Activated CD8-positive, alpha-beta memory T cell treated with anti-CD3 and anti-CD28 coated beads for 48 hours (primary cell): ENCODE measurements around the gene CHURC1.

Experiments
- DNase-seq, 3 experiments: peaks; one replicate each; pipeline ENCODE4 v3.0.0-alpha.2; 2020; ENCODE audit warnings: low read depth in 2 of 3, low spot score in 2 of 3

CHURC1 gene

GRCh38 chr14:64954491-64955240, 40.4 kb downstream of the CHURC1 start:
- no peak for DNase-seq

DNA sequence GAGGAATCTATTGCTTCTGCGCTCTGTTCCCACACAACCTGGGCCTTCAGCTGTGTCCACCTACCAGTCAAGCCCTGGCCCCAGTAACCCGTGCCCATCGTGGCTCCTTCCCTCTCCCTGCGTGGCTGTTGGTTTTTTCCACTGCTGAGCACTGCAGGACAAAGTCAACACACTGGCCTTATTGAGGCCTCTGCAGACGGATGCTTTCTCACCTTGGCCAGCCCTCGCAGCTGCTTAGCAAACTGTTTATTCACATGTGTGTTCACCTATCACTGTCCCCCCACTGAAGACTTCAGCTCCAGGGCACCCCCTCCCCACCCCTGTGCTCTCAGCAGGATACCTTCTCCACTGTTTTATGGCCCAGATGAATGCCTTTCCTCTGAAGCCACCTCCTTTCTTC, 41.0 kb downstream of the CHURC1 start:
- no peak for DNase-seq

DNA sequence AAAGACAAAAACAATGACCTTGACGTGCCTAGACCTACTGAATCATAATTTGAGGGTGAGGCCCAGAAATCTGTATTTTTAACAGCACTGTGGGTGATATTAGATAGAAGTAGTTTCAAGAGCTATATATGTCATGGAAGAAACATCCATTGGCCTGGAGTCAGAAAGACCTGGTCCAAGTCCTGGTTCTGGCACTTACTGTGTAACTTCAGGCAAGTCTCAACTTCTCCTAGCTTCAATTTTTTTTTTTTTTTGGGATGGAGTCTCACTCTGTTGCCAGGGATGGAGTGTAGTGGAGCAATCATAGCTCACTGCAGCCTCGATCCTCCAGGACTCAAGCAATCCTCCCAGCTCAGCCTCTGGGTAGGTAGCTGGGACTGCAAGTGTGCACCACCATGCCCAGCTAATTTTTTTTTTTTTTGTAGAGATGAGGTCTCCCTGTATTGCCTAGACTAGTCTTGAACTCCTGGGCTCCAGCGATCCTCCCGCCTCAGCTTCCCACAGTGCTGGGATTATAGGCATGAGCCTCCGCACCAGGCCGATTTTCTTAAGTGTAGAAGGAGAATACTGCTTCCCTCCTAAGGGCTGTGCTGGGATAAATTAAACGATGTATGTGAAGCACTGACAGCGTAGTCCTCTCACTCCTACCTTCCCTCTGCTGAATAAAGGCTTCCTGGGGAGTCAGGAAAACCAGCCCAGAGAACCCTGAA, 42.6 kb downstream of the CHURC1 start:
- DNase-seq: no peak

- no peak for DNase-seq
Measured at GRCh38 chr14:64958201-64958600, 43.9 kb downstream of the CHURC1 start.

DNA sequence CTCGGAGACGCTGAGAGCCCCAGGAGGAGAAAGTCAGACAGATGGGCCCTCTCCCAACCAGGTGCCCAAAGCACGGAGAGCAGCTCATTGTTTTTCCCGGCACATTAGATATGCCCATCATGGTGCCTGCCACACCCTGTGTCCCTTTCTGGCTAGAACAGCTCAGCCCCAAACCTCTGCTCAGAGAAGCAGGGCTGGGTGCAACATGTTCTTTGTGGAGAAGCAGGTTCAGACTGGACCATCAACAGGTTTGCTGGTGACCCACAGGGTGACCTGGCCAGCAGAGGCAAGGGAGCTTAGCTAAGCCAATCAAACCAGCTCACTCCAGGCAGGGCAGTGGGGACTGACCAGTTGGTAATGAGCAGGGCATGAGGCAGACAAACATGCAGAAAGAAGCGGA, 44.5 kb downstream of the CHURC1 start:
- DNase-seq: no peak

- DNase-seq: no peak
Measured at GRCh38 chr14:64960762-64961276, 46.6 kb downstream of the CHURC1 start.

DNA sequence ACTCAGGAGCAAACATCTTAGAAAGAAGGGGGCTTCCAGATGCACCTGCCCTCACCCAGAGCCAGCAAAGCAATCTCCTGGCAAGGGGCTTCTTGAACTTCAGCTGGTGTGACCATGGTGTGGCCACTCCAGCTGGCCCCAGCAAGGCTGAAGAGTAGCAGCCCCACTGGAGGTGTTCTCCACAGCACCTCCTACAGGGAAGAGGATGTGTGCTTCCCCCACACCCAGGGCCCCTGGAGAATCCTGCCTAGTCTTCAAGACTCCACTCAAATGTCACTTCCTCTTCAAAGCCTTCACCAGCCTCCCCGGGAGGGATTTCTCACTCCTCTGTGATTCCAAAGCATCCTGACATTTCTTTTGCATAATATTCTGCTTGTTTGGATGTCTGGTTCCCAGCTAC, 49.4 kb downstream of the CHURC1 start:
- no peak for DNase-seq

DNA sequence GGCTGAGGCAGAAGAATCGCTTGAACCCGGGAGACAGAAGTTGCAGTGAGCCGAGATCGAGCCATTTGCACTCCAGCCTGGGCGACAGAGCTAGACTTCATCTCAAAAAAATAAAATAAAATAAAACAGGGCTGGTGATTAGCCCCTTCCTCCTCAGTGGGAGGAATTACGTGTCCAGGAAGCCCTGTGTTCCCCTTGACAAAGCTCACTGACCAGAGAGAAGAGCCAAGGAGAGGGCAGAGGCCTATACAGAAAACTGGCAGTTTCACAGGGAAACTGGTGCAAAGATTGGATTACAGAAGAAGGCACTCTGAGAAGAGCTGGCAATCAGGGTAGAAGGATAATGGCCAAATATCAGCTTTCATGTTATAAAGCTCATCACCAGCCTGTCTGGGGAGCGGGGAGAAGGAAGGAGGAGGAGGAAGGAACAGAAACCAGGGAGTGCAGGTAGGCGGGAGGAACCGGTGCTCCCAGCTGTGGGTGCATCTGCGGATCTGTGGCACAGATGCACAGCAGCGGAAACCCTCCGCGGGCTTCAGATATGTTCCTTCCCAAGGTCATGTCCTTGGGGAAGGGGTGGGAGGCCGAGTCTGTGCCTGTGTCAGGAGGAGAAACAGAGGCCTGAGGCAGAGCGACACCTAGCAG, 51.2 kb downstream of the CHURC1 start:
- no peak for DNase-seq

DNA sequence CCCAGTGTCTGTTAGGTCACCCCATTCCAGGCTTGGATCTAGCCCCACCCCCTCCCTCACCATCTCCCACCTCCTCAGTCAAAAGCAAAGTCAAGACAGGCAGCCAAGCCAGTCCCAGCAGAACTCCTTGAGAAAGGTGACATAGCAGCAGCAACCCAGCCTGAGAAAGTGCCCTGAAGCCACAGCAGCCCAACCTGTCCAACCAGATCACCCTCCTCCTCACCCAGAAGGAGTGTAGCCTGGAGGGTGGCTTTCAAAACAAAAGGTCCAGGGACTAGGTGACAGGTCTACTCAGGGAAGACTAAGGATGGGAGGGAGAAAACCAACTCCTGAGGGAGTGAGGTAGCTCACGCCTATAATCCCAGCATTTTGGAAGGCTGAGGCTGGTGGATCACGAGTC, 52.7 kb downstream of the CHURC1 start:
- DNase-seq: no peak

- no peak for DNase-seq
Measured at GRCh38 chr14:64968167-64968566, 53.9 kb downstream of the CHURC1 start.

GRCh38 chr14:64968651-64969050, 54.4 kb downstream of the CHURC1 start:
- DNase-seq: no peak

DNA sequence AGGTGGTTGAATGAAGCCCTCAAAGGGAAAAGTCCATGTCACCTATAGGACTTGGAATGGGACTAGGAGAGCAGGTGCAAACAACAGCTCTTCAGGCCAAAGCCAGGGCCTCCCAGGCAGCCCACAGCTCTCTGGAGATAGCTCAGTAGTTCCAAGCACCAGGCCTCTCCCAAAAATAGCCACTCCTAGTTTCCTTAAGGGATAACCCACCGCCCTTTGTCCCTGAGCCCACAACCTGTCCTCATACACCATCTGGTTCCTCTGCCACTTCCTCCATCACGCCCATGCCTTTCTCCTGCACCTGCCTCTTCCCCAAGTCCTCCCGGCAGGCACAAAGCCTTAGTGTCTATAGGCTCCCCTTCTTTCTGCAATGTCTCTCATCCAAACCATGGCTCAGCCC, 55.8 kb downstream of the CHURC1 start:
- no peak for DNase-seq

DNA sequence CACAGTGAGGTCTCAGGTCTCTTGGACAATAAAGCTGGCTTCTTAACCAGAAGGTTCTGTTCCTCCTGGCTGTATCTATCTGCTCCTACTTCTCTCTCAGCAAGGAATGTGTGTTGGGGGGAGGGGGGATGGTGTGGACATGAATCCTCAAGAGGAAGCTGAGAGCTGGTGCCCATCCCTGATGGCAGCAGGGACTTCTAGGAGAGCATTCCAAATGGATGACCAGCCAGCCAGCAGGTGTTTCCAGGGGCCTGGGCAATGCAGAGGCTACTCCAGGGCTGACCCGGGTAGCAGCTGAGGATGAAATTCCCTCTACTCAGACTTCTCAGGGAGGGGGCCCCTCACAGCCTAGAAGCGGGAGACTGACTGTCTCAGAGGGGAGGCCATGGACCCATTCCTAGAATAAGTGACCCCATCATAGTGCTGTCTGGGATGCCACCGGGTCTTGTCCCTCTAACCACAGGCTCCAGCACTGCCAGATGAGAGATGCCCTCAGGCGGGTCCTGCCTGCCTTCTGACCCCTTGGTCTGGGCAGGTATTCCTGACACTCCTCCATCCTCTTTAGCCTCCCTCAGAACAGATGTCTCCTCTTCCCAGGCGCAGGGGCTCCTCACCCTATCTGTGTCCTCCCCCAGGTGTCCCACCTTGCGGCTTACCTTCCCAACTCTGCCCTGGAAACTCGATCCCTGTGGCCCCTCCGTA, 56.7 kb downstream of the CHURC1 start:
- DNase-seq: no peak

- DNase-seq: no peak
Measured at GRCh38 chr14:64971491-64971942, 57.3 kb downstream of the CHURC1 start.

DNA sequence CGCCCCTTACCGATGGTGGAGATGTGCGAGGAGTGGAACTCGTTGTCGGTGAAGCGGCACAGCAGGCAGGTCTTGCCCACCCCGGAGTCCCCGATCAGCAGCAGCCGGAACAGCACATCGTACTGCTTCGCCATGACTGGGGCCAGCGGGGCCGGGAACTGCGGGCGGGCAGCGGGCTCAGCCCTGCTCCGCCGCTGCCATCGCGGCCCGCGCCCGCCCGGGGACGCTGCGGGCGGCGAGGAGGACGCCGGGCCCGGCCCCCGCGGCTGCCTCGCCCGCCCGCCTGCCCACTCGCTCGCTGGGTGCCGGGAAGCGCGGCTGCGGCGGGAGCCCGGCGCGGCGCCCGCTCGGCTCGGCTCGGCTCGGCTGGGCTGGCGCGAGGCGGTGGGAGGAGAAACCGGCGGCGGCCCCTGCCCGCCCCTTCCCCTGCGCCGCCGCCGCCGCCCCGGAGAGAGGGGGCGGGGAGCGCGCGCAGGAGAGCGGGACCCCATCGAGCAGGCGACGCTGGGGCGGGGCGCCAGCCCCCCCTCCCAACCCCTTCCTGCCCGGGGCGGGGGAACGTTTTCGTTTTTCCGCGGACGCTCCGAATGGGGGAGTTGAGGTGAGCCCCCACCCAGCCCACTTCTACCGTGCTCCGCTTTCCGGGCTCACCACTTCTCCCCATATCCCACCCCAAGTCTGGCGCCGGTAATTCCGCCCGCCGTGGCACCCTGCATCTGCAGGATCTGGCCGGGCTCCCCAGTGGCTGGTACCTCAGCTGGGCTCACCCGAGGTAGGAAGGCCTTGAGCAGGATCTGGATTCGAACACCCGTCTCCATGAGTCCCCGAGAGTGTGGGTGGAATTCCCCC, 57.9 kb downstream of the CHURC1 start, which contains the start of gene RAB15:
TSS of gene RAB15 (minus strand) at position 394 of the 849 bp plus-strand sequence. CDS start at position 134, 260 bp downstream.
- peak in 1 of 3 experiments; percentile 4 for DNase-seq

DNA sequence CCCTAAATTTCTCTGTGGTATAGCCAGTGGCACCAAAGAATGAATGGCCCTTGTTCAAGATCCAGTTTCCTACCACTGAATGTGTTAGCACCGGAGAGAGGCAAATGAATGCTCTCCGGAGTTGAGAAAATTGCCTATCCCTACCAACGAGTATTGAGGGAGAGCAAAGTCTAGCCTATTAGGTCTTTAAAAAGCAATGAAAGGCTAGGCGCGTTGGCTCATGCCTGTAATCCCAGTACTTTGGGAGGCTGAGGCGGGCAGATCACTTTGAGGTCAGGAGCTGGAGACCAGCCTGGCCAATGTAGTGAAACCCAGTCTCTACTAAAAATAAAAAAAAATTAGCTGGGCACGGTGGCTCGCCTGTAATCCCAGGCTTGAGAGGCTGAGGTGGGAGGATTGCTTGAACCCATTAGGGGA, 58.8 kb downstream of the CHURC1 start:
- DNase-seq: no peak

GRCh38 chr14:64973826-64974225, 59.6 kb downstream of the CHURC1 start:
- DNase-seq: no peak

DNA sequence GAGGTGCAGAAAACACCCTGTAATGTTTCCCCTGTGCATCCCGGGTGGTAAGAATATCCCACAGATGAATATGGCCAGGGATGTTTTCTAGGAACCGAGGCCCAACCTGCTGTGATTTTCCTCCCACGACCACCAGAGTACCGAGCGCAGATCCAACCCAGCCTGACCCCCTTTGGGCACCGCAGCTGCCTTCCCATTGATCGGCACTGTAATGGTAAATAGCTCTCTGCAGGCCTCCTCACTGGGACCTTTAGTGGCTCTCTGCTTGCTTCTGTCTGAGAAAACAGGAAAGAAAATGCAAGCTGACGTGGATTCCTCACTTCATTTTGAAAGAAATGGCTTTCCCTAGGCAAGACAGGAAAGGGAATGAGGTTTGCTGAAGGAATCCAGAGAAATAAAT, 60.3 kb downstream of the CHURC1 start:
- no peak for DNase-seq

- DNase-seq: no peak
Measured at GRCh38 chr14:64979336-64980074, 65.2 kb downstream of the CHURC1 start.
